Retinal pigment epithelial cell (primary cell): ENCODE data around the gene CLEC10A.

Source experiments
- DNase-seq: peaks from one replicate; pipeline ENCODE4 v3.0.0-alpha.2; 2010; ENCODE audit warnings: low read depth
- H3K4me3 ChIP-seq: 2 replicates; pipeline ENCODE4 v1.5.1; 2011; ENCODE audit warnings: mild to moderate bottlenecking, low read length, control low read depth, moderate library complexity
- TF ChIP-seq, protein P1 (sequence below): conservative IDR thresholded peaks from 2 replicates; pipeline ENCODE4 v1.5.1; 2011; ENCODE audit warnings: low read depth, low read length, control low read depth, inconsistent platforms

CLEC10A gene

GRCh38 chr17:7111784-7112509 lies 31.9 kb upstream of the CLEC10A start:
- TF ChIP-seq, protein P1, sequence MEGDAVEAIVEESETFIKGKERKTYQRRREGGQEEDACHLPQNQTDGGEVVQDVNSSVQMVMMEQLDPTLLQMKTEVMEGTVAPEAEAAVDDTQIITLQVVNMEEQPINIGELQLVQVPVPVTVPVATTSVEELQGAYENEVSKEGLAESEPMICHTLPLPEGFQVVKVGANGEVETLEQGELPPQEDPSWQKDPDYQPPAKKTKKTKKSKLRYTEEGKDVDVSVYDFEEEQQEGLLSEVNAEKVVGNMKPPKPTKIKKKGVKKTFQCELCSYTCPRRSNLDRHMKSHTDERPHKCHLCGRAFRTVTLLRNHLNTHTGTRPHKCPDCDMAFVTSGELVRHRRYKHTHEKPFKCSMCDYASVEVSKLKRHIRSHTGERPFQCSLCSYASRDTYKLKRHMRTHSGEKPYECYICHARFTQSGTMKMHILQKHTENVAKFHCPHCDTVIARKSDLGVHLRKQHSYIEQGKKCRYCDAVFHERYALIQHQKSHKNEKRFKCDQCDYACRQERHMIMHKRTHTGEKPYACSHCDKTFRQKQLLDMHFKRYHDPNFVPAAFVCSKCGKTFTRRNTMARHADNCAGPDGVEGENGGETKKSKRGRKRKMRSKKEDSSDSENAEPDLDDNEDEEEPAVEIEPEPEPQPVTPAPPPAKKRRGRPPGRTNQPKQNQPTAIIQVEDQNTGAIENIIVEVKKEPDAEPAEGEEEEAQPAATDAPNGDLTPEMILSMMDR, result no peak
- no peak overlapping the region for H3K4me3 ChIP-seq

GRCh38 chr17:7110617-7111306 lies 30.7 kb upstream of the CLEC10A start:
- TF ChIP-seq, protein P1, result no peak
- no peak overlapping the region for H3K4me3 ChIP-seq
- DNase-seq, result no peak

More at GRCh38 chr17:7111784-7112509, 31.9 kb upstream of the CLEC10A start:
- DNase-seq, result no peak

- no peak for DNase-seq
- H3K4me3 ChIP-seq, result no peak overlapping the region
- TF ChIP-seq, protein P1, result no peak
Measured at GRCh38 chr17:7109461-7110322, 29.6 kb upstream of the CLEC10A start.

DNA sequence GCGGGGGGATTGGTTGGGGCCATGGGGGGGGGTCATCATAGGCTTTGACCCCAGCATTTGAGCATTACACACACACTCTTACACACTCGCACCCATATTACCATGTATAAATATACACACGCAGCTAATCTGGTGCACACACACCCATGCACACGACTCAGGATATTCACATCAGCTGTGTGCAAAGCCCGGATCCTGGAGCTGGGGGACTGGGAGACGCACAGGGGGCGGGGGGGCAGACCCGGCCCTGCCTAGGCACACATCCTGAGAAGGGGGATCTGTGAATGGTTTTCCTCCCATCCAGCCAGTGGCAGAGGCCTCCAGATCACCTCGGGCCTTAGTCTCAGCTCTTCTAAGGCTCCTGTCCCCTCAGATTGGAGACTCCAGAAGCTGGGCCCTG lies 28.9 kb upstream of the CLEC10A start:
- TF ChIP-seq, protein P1, result no peak
- DNase-seq, result no peak
- no peak overlapping the region for H3K4me3 ChIP-seq

- H3K4me3 ChIP-seq, result no peak overlapping the region
Measured at GRCh38 chr17:7108560-7108925, 28.5 kb upstream of the CLEC10A start.

DNA sequence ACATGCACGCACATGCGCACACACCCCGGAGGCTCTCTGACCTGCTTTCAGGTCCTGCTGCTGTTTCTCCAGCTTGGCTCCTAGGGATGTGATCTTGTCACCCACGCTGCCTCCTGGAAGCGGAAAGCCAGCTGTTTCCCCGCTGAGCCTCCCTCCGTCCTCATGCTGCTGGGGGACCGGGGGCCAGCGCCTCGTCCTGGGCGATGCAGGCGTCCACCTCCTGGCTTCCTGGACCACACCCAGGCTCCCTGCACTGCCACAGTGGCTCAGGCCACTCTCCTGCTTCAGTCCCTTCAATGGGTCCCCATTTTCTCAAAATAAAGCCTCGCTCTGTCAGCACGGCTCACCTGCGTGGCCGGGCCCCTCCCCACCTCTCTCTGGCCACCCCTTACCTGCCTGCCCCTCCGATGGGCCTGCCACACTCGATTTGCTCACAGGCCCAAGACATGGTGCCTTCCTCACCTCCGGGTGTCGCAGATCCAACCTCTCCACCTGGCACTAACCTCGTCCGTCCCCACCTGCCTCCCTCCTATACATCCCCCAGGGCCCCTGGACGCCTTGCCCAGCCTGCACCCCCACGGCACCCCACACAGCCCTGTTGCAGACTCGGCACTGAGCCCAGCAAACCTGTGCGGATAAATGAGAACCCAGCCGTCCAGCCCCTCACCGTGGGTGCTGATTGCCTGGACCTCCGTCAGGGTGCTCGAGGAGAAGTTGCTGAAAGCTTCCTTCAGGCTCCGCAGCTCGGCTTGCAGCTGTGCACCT lies 27.9 kb upstream of the CLEC10A start:
- no peak overlapping the region for H3K4me3 ChIP-seq
- TF ChIP-seq, protein P1, result no peak
- DNase-seq, result no peak

More at GRCh38 chr17:7108560-7108925, 28.5 kb upstream of the CLEC10A start:
- TF ChIP-seq, protein P1, result no peak
- no peak for DNase-seq
